Endothelial cell (in vitro differentiated cells): ENCODE results near the gene IRF1. TPM values are rescaled to one million over a fixed set of nuclear protein-coding genes. Genes with fewer than 3 reads are reported as not detected.

Source experiments
- DNase-seq: peaks from one replicate; pipeline ENCODE4 v3.0.0; 2021; ENCODE audit warnings: low spot score
- H3K27ac Mint-ChIP-seq: one replicate; pipeline ENCODE4 v1.8.0; 2021; ENCODE audit warnings: mixed read lengths, inconsistent platforms; ENCODE audit not compliant: unreplicated experiment
- H3K27me3 Mint-ChIP-seq: one replicate; pipeline ENCODE4 v1.8.0; 2021; ENCODE audit warnings: mild to moderate bottlenecking, moderate library complexity, mixed read lengths, inconsistent platforms; ENCODE audit not compliant: unreplicated experiment
- H3K36me3 Mint-ChIP-seq: one replicate; pipeline ENCODE4 v1.8.0; 2021; ENCODE audit warnings: mild to moderate bottlenecking, low read depth, mixed read lengths, inconsistent platforms; ENCODE audit not compliant: unreplicated experiment
- H3K4me1 Mint-ChIP-seq: one replicate; pipeline ENCODE4 v1.8.0; 2021; ENCODE audit warnings: mild to moderate bottlenecking, mixed read lengths, inconsistent platforms; ENCODE audit not compliant: unreplicated experiment
- H3K4me3 Mint-ChIP-seq: one replicate; pipeline ENCODE4 v1.8.0; 2021; ENCODE audit warnings: mild to moderate bottlenecking, mixed read lengths, inconsistent platforms; ENCODE audit not compliant: unreplicated experiment
- H3K9me3 Mint-ChIP-seq: one replicate; pipeline ENCODE4 v1.8.0; 2021; ENCODE audit warnings: mixed read lengths, inconsistent platforms; ENCODE audit not compliant: unreplicated experiment
- total RNA-seq: library from RNA; stranded (reverse); fragmentation: NEBNext Ultra II Directional; extraction: Animal tissue kit (Norgen Biotek cat#: 25700); gene quantifications from one replicate; pipeline ENCODE4 v1.2.1, GENCODE V29; 2021; ENCODE audit not compliant: unreplicated experiment
- TF ChIP-seq, protein P1 (sequence below): fragments of 200-600 bp; sonication (generic); IDR thresholded peaks from one replicate; pipeline ENCODE4 v1.5.0; 2021; ENCODE audit warnings: antibody characterized with exemption; ENCODE audit not compliant: unreplicated experiment

The IRF1 gene
- total RNA-seq, 1 donor from 2014 or later: 7.1 TPM

DNA sequence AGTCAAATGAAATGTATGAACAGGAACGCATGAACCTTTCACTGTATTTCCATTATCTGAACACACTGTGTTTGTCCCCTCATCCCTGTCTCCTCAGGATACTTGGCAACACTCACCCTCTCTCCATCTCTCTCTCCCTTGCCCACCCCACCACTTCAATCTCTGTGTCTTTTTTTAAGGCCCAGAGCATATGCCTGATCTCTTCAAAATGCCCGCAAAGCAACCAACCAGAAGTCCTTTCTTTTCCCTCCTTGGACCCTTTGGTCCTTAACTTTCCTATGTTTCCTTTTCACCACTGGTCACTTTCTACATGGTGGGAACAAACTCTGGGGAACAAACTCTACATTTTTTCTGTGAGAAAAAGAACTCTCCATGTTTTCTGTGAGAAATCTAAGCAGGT lies 3.2 kb upstream of the IRF1 start:
- Mint-ChIP-seq H3K36me3 (no peaks in the 10 kb centered on the region), H3K4me1 (peaks cover 4% of the 10 kb centered on the region), H3K27ac (no peak overlapping the region), H3K27me3 (peaks cover 2% of the 10 kb centered on the region), H3K4me3 (no peak overlapping the region), H3K9me3 (no peaks in the 10 kb centered on the region)
- no peak for DNase-seq
- TF ChIP-seq, protein P1, sequence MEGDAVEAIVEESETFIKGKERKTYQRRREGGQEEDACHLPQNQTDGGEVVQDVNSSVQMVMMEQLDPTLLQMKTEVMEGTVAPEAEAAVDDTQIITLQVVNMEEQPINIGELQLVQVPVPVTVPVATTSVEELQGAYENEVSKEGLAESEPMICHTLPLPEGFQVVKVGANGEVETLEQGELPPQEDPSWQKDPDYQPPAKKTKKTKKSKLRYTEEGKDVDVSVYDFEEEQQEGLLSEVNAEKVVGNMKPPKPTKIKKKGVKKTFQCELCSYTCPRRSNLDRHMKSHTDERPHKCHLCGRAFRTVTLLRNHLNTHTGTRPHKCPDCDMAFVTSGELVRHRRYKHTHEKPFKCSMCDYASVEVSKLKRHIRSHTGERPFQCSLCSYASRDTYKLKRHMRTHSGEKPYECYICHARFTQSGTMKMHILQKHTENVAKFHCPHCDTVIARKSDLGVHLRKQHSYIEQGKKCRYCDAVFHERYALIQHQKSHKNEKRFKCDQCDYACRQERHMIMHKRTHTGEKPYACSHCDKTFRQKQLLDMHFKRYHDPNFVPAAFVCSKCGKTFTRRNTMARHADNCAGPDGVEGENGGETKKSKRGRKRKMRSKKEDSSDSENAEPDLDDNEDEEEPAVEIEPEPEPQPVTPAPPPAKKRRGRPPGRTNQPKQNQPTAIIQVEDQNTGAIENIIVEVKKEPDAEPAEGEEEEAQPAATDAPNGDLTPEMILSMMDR: no peak

DNA sequence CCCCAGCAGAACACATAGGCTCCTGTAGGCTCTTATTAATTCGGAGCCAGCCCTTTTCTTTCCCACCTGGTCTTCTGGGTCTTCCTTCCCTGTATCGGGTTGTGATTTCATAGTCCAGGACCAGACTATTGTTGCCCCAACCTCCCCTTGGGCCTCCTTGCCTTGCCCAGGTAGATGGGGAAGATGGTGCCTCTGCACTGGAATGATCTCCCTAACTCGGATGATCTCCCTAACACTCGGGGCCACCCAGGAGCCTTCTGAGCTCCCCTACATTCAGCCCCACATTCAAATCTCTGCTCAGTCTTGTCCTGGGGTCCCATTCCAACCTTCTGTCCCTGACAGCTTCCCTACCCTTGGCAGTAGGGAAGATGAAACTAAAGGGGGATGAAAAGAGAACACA lies 2.7 kb upstream of the IRF1 start:
- H3K4me1 Mint-ChIP-seq: peaks cover 4% of the 10 kb centered on the region
- peaks cover 2% of the 10 kb centered on the region for H3K27me3 Mint-ChIP-seq

DNA sequence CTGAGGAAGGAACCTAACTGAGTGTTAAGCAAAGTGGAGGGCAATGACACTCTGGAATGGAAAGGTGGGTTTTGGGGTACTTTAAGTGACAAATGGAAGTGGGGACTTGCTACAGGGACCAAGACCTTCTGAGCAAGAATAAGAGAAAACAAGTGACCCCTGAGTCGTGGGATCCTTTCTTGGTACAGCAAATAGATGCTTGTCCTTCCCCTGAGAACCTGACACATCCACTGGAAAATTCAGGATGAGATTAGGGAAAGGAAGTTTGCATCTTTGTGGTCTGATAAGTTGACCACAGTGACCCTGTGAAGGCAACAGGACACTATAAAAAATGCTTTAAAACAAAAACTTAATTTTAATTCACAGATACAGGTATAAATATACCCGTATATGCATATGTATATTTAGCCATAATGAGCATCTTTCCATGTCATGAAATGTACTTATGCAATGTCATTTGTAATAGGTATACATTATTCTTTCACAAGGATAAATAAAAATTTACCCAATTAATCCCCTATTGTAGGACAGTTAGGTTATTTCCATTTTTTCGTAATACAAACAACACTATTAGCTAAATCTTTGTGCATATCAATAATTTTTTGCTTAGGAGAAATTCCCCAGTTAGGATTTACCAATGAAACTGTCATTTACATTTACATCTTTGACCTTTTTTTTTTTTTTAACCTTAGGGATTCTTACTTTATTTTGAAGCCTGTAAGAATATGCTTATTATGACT lies 2.0 kb upstream of the IRF1 start:
- Mint-ChIP-seq H3K36me3 (no peaks in the 10 kb centered on the region), H3K9me3 (no peaks in the 10 kb centered on the region), H3K4me1 (peaks cover 4% of the 10 kb centered on the region), H3K27ac (no peak overlapping the region), H3K4me3 (peak overlapping the region; percentile 42), H3K27me3 (peaks cover 2% of the 10 kb centered on the region)
- TF ChIP-seq, protein P1: no peak
- no peak for DNase-seq

More for the DNA sequence above, 2.7 kb upstream of the IRF1 start:
- Mint-ChIP-seq H3K36me3 (no peaks in the 10 kb centered on the region), H3K4me3 (no peak overlapping the region), H3K27ac (no peak overlapping the region), H3K9me3 (no peaks in the 10 kb centered on the region)
- TF ChIP-seq, protein P1: no peak
- DNase-seq: no peak

DNA sequence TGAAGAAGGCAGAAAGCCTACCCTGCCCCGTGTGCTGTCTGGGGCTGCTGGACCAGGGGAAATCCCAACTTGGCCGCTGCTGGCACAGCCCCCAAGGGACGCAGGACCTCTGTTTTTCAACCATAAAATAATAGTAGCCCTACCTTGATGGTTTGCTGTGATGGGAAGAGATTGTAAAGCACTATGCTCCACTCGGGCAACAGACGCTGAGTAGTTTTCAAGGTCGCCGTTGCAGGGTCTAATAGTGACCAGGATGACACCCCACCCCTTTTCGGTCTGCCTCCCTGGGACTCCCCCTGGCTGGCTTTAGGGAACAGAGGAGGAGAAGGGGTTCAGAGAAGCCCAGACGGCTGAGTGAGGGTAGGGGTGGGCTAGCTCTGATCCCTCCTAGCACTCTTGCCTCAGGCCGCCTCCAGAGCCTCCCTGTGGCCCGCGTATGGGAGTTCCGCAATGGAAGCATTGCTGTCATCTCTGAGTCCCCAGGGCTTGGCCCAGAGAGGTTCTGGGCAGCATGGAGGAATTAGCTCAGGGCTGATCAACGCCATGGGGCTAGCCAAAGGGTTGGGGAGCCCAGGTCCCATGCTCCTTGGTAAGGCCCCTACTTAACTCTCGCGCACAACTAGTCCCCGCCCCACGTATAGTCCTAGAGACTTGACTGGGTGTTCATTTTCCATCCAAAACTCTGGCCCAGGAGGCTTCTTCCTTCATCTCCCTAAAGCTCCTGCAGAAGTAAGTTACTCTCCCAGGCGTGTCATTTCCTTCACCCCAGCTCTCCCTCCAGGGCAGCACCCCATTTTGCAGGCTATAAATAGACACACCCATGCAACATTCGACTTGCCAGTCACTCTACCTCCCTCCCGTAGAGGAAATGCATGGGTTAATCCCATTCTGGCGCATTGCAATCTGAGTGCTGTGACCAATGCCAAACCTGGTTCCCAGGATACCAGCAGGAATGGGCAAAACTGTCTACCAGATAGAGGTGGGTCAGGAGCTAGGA lies 1.1 kb upstream of the IRF1 start:
- Mint-ChIP-seq H3K4me3 (peak overlapping the region; percentile 87), H3K9me3 (no peaks in the 10 kb centered on the region), H3K27ac (no peak overlapping the region), H3K27me3 (peaks cover 2% of the 10 kb centered on the region), H3K4me1 (peaks cover 4% of the 10 kb centered on the region), H3K36me3 (peaks cover 2% of the 10 kb centered on the region)
- TF ChIP-seq, protein P1: no peak
- no peak for DNase-seq
